HG02571 (cell line): ENCODE results near the gene HARBI1.

Source experiments
- ATAC-seq: cut with Tn5 transposase; IDR thresholded peaks from one replicate; pipeline ENCODE4 v1.9.1; 2021; ENCODE audit warnings: mild to moderate bottlenecking, moderate library complexity; ENCODE audit not compliant: unreplicated experiment

The HARBI1 gene

DNA sequence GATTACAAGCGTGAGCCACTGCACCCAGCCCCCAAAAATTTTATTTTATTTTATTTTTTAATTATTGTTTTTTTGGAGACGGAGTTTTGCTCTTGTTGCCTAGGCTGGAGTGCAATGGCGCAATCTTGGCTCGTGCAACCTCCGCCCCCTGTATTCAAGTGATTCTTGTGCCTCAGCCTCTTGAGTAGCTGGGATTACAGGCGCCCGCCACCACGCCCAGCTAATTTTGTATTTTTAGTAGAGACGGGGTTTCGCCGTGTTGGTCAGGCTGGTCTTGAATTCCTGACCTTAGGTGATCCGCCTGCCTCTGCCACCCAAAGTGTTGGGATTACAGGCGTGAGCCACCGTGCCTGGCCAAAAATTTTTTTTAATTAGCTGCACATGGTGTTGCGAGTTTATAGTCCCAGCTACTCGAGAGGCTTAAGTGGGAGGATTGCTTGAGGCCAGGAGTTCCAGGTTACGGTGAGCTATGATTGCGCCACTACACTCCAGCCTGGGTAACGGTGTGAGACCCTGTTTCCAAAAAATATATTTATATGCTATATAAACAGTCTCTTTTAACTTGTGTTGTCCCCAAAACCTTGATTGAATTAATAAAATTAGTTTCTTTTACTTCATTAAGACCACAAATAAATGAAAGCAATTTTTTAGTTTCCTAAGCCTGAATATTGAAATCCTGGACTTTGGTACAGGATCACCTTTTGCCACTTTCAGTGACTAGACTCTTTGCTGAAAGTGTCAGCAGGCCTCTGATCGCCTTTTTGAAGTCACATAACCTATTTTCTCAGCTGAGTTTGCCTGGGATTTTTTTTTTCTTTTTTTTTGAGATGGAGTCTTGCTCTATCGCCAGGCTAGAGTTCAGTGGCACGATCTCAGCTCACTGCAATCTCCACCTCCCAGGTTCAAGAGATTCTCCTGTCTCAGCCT, 16.5 kb upstream of the HARBI1 start:
- ATAC-seq = no peak

DNA sequence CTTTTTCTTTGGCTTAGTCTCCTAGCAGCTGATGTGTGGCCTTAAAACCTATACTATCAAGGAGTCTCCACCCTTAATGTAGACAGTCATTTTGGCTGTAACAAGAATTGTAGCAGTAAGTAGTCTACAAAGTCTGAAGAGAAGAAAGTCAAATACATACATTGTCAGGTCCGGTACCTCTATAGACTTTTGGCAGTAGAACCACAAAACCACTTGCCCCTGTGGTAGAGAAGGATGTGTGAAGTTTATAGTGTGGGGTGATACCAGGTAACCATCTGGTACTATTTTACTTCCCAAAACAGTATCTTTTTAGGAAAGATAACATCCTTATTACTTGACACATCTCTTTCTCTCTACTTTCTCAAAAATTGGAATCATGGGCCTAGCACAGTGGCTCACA, 15.5 kb upstream of the HARBI1 start:
- no peak for ATAC-seq

DNA sequence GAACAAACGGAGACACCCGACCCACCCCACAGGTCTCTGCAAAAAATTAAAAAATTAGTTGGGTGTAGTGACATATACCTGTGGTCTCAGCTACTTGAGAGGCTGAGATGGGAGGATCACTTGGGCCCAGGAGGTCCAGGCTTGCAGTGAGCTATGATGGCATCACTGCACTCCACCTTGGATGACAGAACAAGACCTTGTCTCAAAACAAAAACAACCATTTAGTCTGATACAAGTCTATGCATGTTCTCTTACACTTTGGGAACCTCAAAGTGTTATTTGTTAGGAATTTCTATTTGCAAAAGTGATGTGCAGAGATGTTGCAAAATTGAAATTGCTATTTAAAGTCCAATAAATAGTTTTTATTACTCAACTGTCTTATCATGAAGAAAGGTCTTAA, 14.6 kb upstream of the HARBI1 start:
- ATAC-seq = no peak

DNA sequence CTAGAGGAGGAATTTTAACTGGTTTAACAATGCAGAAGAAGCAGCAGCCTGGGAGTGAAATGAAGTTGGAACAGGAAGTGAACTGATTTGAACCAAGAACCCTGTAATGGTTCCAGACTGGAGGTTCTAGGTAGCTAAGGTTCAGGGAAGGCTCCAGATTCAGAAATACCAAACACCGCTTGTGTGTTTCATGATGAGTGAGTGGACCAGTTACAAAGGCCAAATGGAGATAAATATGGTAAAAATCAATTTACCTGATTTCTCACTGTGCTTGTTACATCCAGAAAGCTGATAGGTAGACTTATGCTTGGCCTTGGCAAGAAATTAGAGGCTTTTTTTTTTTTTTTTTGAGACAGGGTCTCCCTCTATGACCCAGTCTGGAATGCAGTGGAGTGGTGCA, 13.2 kb upstream of the HARBI1 start:
- ATAC-seq = no peak

GRCh38 chr11:46628961-46629360, 11.9 kb upstream of the HARBI1 start:
- ATAC-seq = no peak

GRCh38 chr11:46625406-46625805, 8.4 kb upstream of the HARBI1 start:
- no peak for ATAC-seq

DNA sequence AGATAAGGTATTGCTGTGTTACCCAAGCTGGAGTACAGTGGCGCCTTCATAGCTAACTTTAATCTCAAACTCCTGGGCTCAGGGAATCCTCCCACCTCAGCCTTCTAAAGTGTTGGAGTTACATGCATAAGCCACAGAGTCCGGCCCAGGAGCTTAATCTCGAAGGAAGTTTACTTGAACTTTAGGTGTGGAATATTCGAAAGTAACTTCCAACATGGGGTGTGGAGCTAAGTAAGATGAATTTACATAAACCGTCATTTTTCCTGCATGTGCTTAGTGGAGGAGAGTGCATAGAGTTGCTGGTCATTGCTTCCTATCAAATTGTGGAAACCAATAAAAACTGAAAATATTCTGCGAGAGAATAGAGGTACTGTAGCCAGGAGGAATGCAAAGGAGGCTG, 1.8 kb upstream of the HARBI1 start:
- no peak for ATAC-seq

GRCh38 chr11:46617972-46618314, 916 bp upstream of the HARBI1 start:
- ATAC-seq = no peak

DNA sequence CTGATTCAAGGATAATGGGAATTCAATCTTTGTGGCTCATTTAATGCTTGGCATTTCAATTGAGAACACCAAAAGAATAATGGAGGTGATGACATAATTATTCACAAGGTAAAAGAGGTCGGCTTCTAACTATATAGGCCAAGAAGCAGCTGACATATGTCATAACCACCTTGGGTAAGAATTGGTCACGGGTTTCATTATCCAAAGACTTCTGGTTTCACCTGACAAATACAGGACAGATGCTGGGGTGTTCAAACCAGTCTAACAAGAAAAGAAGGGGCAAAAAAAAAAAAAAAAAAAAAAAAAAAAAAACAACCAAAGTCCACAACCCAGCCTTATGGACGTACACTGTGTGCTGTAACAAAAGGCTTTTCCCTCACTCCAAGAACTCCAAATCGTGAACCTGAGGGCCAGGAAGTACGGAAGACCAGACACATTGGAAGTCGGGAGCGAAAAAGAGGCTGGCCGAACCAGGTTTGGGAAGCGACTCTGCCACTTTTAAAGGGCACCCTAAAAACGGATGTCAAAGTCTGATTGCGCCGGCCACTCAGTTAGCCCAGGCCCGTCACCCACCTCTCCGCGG, 385 bp downstream of the HARBI1 start:
- no peak for ATAC-seq

- no peak for ATAC-seq
These were observed 1.3 kb downstream of the HARBI1 start for GRCh38 chr11:46615756-46616155.

GRCh38 chr11:46612326-46612725, 4.7 kb downstream of the HARBI1 start:
- ATAC-seq = no peak

DNA sequence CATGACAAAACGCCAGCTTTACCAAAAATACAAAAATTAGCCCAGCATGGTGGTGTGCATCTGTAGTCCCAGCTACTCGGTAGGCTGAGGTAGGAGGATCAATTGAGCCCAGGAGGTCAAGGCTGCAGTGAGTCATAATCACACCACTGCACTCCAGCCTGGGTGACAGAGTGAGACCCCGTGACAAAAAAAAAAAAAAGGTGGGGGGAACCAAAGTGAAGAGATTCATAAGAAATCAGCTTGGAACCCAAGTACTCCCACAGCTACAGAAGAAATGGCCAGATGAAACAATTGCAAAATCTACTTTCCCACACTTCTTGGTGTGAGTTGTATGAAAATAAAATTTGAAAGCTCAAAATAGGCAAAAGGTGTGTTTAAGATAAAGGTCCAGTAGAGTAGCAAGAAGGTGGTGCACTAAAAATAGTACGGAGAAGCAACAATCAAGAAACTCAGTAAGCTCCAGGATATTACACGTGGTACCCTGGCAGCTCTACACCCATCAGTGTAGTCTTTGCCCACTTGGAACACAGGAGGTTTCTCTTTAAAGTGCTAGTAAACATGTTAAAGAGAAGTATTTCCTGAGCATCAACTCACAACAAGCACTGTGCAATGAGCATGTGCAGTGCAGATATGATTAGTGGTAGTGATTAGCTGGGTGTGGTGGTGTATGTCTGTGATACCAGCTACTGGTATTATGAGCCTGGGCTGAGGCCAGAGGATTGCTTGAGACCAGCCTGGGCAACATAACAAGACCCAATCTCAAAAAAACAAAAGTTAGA, 5.3 kb downstream of the HARBI1 start:
- no peak for ATAC-seq

- no peak for ATAC-seq
These were observed 7.6 kb downstream of the HARBI1 start for GRCh38 chr11:46609386-46609785.

GRCh38 chr11:46607516-46607915, 9.5 kb downstream of the HARBI1 start:
- ATAC-seq = no peak

DNA sequence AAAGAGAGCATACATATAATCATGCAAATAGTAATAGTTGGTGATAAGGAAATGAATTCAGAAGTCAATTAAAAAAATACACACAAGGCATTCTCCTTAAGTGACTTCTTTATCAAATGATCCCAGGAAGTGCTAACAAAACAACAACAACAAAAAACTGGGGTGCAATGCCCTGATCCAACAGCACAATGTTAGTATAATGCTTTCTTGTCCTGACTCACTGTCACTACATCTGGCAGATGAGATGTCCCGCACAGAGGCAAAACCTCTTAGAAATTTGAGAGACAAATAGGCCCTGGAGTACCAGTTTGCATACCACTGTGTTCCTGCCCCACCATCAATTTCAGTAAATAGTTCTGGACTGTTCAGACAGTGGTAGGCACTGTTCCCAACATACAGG, 12.2 kb downstream of the HARBI1 start:
- ATAC-seq = no peak

- no peak for ATAC-seq
These were observed 13.2 kb downstream of the HARBI1 start for GRCh38 chr11:46603704-46604308.

GRCh38 chr11:46601129-46601528, 15.9 kb downstream of the HARBI1 start:
- ATAC-seq = no peak

- ATAC-seq = no peak
These were observed 16.6 kb downstream of the HARBI1 start for GRCh38 chr11:46600194-46600960.

- no peak for ATAC-seq
These were observed 17.5 kb downstream of the HARBI1 start for GRCh38 chr11:46599340-46600193.
